Measurements from ENCODE around the gene FRMD3. TPM values are rescaled to one million over a fixed set of nuclear protein-coding genes. Genes with fewer than 3 reads are reported as not detected.
A peak's percentile ranks its signal among the peaks of the same experiment; 100 is the strongest.

Gene FRMD3
- total and polyA plus RNA-seq, 4 donors = 0.16 to 0.75 (median 0.48) TPM

DNA sequence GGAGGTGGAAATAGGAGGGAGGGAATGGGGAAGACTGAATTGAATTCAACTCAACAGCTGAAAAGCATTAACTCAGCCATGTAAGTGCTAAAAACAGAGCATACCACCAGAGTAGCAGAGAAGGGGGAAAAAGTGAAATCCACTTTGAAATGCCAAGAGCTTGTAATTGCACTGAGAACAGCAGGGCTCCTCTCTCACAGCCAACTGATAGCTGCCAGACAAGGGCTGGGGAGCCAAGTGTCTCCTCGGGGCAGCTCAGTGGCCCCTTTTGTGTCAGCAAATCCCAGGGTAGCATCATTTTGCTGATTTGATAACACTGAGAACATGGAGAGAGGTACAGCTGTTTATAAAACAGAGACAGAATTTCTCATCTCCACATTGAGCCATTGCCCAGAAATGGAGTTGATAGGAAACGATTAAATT lies 182.5 kb downstream of the FRMD3 start:
- no peaks in the 10 kb centered on the region for H3K27me3 ChIP-seq (ENCODE audit: control insufficient read depth in 4 of 4, insufficient read depth in 4 of 4, low read length in 3 of 4)
- H3K9ac ChIP-seq (ENCODE audit: low read depth in 1 of 2, low read length in 2 of 2) = no peak overlapping the region
- no peak overlapping the region for H3K4me3 ChIP-seq (ENCODE audit: low read depth in 1 of 3, low read length in 3 of 3)
- no peak for DNase-seq (ENCODE audit: low spot score)
- H3K27ac ChIP-seq (ENCODE audit: low read depth in 1 of 2, low read length in 2 of 2) = no peak overlapping the region
- 61% methylated on average over 2 of the region's 2 CpGs for whole genome bisulfite sequencing
- no peaks in the 10 kb centered on the region for H3K4me1 ChIP-seq (ENCODE audit: control insufficient read depth in 4 of 4, insufficient read depth in 4 of 4, low read length in 3 of 4)
- H3K36me3 ChIP-seq (ENCODE audit: control insufficient read depth in 4 of 4, insufficient read depth in 3 of 4, low read depth in 1 of 4, low read length in 3 of 4) = no peaks in the 10 kb centered on the region
- TF ChIP-seq, protein P1, sequence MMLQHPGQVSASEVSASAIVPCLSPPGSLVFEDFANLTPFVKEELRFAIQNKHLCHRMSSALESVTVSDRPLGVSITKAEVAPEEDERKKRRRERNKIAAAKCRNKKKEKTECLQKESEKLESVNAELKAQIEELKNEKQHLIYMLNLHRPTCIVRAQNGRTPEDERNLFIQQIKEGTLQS (IDR thresholded peaks at IDR 0.05) = no peak
- TF ChIP-seq JUND (IDR thresholded peaks at IDR 0.05) (no peak), FOXA2 (IDR thresholded peaks at IDR 0.05) (no peak), EGR1 (IDR thresholded peaks at IDR 0.05; ENCODE audit: low read depth in 2 of 2) (no peak), HNF4A (conservative IDR thresholded peaks at IDR 0.05) (no peak), TAF1 (conservative IDR thresholded peaks at IDR 0.05) (no peak), RAD21 (IDR thresholded peaks at IDR 0.05) (no peak), HNF4G (IDR thresholded peaks at IDR 0.05) (no peak), RXRA (IDR thresholded peaks at IDR 0.05) (no peak)
- TF ChIP-seq, protein P2, sequence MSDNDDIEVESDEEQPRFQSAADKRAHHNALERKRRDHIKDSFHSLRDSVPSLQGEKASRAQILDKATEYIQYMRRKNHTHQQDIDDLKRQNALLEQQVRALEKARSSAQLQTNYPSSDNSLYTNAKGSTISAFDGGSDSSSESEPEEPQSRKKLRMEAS (IDR thresholded peaks at IDR 0.05) = no peak
- TF ChIP-seq, protein P3, sequence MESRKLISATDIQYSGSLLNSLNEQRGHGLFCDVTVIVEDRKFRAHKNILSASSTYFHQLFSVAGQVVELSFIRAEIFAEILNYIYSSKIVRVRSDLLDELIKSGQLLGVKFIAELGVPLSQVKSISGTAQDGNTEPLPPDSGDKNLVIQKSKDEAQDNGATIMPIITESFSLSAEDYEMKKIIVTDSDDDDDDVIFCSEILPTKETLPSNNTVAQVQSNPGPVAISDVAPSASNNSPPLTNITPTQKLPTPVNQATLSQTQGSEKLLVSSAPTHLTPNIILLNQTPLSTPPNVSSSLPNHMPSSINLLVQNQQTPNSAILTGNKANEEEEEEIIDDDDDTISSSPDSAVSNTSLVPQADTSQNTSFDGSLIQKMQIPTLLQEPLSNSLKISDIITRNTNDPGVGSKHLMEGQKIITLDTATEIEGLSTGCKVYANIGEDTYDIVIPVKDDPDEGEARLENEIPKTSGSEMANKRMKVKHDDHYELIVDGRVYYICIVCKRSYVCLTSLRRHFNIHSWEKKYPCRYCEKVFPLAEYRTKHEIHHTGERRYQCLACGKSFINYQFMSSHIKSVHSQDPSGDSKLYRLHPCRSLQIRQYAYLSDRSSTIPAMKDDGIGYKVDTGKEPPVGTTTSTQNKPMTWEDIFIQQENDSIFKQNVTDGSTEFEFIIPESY (IDR thresholded peaks at IDR 0.05) = no peak
- TF ChIP-seq, protein P4, sequence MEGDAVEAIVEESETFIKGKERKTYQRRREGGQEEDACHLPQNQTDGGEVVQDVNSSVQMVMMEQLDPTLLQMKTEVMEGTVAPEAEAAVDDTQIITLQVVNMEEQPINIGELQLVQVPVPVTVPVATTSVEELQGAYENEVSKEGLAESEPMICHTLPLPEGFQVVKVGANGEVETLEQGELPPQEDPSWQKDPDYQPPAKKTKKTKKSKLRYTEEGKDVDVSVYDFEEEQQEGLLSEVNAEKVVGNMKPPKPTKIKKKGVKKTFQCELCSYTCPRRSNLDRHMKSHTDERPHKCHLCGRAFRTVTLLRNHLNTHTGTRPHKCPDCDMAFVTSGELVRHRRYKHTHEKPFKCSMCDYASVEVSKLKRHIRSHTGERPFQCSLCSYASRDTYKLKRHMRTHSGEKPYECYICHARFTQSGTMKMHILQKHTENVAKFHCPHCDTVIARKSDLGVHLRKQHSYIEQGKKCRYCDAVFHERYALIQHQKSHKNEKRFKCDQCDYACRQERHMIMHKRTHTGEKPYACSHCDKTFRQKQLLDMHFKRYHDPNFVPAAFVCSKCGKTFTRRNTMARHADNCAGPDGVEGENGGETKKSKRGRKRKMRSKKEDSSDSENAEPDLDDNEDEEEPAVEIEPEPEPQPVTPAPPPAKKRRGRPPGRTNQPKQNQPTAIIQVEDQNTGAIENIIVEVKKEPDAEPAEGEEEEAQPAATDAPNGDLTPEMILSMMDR (IDR thresholded peaks at IDR 0.05; ENCODE audit: low read depth, low read length, missing input control) = no peak
- TF ChIP-seq, protein P5, sequence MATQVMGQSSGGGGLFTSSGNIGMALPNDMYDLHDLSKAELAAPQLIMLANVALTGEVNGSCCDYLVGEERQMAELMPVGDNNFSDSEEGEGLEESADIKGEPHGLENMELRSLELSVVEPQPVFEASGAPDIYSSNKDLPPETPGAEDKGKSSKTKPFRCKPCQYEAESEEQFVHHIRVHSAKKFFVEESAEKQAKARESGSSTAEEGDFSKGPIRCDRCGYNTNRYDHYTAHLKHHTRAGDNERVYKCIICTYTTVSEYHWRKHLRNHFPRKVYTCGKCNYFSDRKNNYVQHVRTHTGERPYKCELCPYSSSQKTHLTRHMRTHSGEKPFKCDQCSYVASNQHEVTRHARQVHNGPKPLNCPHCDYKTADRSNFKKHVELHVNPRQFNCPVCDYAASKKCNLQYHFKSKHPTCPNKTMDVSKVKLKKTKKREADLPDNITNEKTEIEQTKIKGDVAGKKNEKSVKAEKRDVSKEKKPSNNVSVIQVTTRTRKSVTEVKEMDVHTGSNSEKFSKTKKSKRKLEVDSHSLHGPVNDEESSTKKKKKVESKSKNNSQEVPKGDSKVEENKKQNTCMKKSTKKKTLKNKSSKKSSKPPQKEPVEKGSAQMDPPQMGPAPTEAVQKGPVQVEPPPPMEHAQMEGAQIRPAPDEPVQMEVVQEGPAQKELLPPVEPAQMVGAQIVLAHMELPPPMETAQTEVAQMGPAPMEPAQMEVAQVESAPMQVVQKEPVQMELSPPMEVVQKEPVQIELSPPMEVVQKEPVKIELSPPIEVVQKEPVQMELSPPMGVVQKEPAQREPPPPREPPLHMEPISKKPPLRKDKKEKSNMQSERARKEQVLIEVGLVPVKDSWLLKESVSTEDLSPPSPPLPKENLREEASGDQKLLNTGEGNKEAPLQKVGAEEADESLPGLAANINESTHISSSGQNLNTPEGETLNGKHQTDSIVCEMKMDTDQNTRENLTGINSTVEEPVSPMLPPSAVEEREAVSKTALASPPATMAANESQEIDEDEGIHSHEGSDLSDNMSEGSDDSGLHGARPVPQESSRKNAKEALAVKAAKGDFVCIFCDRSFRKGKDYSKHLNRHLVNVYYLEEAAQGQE (IDR thresholded peaks at IDR 0.05) = no peak
- H3K9me3 ChIP-seq (ENCODE audit: control insufficient read depth in 4 of 4, low read length in 3 of 4) = no peaks in the 10 kb centered on the region

DNA sequence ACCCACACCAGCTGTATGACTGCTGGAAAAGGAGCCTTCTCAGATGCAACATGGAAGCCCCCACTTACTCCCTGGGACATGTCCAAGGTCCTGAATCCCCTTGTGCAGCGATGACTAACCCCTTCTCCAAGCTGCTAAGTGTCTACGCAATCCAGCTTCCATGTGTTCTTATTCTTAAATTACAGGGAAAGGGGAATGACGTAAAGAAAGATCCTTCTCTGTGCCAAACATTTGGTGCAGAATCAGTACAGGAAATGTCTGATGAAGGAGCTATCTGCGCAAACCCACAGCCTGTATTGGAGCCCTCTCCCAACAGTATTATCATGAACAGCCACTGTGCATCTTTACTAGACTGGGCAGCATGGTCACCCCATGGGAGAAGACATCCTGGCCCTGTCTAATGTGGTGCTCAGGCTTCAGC lies 183.2 kb downstream of the FRMD3 start:
- H3K9ac ChIP-seq (ENCODE audit: low read depth in 1 of 2, low read length in 2 of 2) = no peak overlapping the region
- WGBS = 82% methylated on average over 4 of the region's 4 CpGs
- H3K36me3 ChIP-seq (ENCODE audit: control insufficient read depth in 4 of 4, insufficient read depth in 3 of 4, low read depth in 1 of 4, low read length in 3 of 4) = no peaks in the 10 kb centered on the region
- TF ChIP-seq, protein P5 (IDR thresholded peaks at IDR 0.05) = peak; percentile 55
- no peak for TF ChIP-seq HNF4A (conservative IDR thresholded peaks at IDR 0.05)
- no peak overlapping the region for H3K27ac ChIP-seq (ENCODE audit: low read depth in 1 of 2, low read length in 2 of 2)
- H3K27me3 ChIP-seq (ENCODE audit: control insufficient read depth in 4 of 4, insufficient read depth in 4 of 4, low read length in 3 of 4) = no peaks in the 10 kb centered on the region
- H3K9me3 ChIP-seq (ENCODE audit: control insufficient read depth in 4 of 4, low read length in 3 of 4) = no peaks in the 10 kb centered on the region
- no peak for DNase-seq (ENCODE audit: low spot score)
- no peak overlapping the region for H3K4me3 ChIP-seq (ENCODE audit: low read depth in 1 of 3, low read length in 3 of 3)
- no peaks in the 10 kb centered on the region for H3K4me1 ChIP-seq (ENCODE audit: control insufficient read depth in 4 of 4, insufficient read depth in 4 of 4, low read length in 3 of 4)
